HEK293 (cell line): ENCODE results near the gene PHKB.

Experiments
- CTCF ChIA-PET: fragments of 350-600 bp; formaldehyde crosslinking; extraction: SDS; loops from one replicate; lab custom pipeline; 2021; ENCODE audit warnings: antibody characterized with exemption; lab: Yijun Ruan, JAX
- POLR2A ChIA-PET: fragments of 300-600 bp; formaldehyde crosslinking; extraction: SDS; loops from one replicate; lab custom pipeline; 2020; ENCODE audit warnings: antibody characterized with exemption, inconsistent platforms; lab: Yijun Ruan, JAX
- H3K27ac ChIP-seq: fragments of 200-500 bp; sonication (Bioruptor generic); 2 replicates; pipeline ENCODE4 v1.5.1; 2014; ENCODE audit warnings: low read depth, low read length, control low read depth, inconsistent platforms; ENCODE audit errors: extremely low read depth
- H3K36me3 ChIP-seq, 2 experiments: fragments of 200-500 bp in 1 of 2; sonication (Bioruptor generic) in 1 of 2; 1 replicate in 1 of 2; 2 replicates in 1 of 2; pipeline ENCODE4 v1.5.1; 2014 to 2017; ENCODE audit warnings: inconsistent platforms in 2 of 2, low read length in 2 of 2; ENCODE audit not compliant: control insufficient read depth in 2 of 2, insufficient read depth in 1 of 2
- H3K4me1 ChIP-seq: fragments of 200-500 bp; sonication (Bioruptor generic); 2 replicates; pipeline ENCODE4 v1.5.1; 2014; ENCODE audit warnings: mild to moderate bottlenecking, low read length, inconsistent platforms; ENCODE audit not compliant: control insufficient read depth, insufficient read depth
- H3K4me3 ChIP-seq: 2 replicates; pipeline ENCODE4 v1.5.1; 2011; ENCODE audit warnings: low read depth, mild to moderate bottlenecking, control low read depth, low read length, moderate library complexity
- H3K9me3 ChIP-seq: fragments of 200-500 bp; sonication (Bioruptor generic); 2 replicates; pipeline ENCODE4 v1.5.1; 2014; ENCODE audit warnings: low read depth, low read length, inconsistent platforms; ENCODE audit not compliant: control insufficient read depth, insufficient read depth
- AEBP2 ChIP-seq: fragments of 450-650 bp; formaldehyde crosslinking; IDR thresholded peaks from 2 replicates; pipeline ENCODE4 v1.5.1; 2016; ENCODE audit warnings: missing biosample characterization, missing genetic modification characterization, borderline replicate concordance
- BCL11A ChIP-seq: fragments of 450-650 bp; formaldehyde crosslinking; IDR thresholded peaks from 2 replicates; pipeline ENCODE4 v1.5.1; 2016; ENCODE audit warnings: low read depth, missing biosample characterization, missing genetic modification characterization
- BCL11B ChIP-seq: fragments of 450-650 bp; formaldehyde crosslinking; IDR thresholded peaks from 2 replicates; pipeline ENCODE4 v1.5.1; 2016; ENCODE audit warnings: low read depth, missing biosample characterization, missing genetic modification characterization
- EGR2 ChIP-seq: fragments of 450-650 bp; formaldehyde crosslinking; IDR thresholded peaks from 2 replicates; pipeline ENCODE4 v1.5.1; 2016; ENCODE audit warnings: low read depth, missing biosample characterization, missing genetic modification characterization
- OVOL3 ChIP-seq: fragments of 450-650 bp; formaldehyde crosslinking; IDR thresholded peaks from 2 replicates; pipeline ENCODE4 v1.5.1; 2016; ENCODE audit warnings: missing biosample characterization, missing genetic modification characterization
- RBAK ChIP-seq: fragments of 450-650 bp; formaldehyde crosslinking; IDR thresholded peaks from 2 replicates; pipeline ENCODE4 v1.5.1; 2016; ENCODE audit warnings: missing biosample characterization, missing genetic modification characterization
- SALL2 ChIP-seq: fragments of 450-650 bp; formaldehyde crosslinking; IDR thresholded peaks from 2 replicates; pipeline ENCODE4 v1.5.0; 2017; ENCODE audit warnings: missing biosample characterization, mild to moderate bottlenecking, missing genetic modification characterization, borderline replicate concordance
- SP3 ChIP-seq: fragments of 450-650 bp; formaldehyde crosslinking; IDR thresholded peaks from 2 replicates; pipeline ENCODE4 v1.5.1; 2016; ENCODE audit warnings: missing biosample characterization, missing genetic modification characterization
- TCF7L2 ChIP-seq: IDR thresholded peaks from 2 replicates; pipeline ENCODE4 v1.6.1; 2011; ENCODE audit warnings: low read depth, mild to moderate bottlenecking, inconsistent platforms, low read length, moderate library complexity, borderline replicate concordance
- ZBTB10 ChIP-seq: fragments of 450-650 bp; formaldehyde crosslinking; IDR thresholded peaks from 2 replicates; pipeline ENCODE4 v1.5.1; 2016; ENCODE audit warnings: missing biosample characterization, missing genetic modification characterization
- ZBTB49 ChIP-seq: fragments of 450-650 bp; formaldehyde crosslinking; IDR thresholded peaks from 2 replicates; pipeline ENCODE4 v1.5.1; 2016; ENCODE audit warnings: missing biosample characterization, missing genetic modification characterization, low read depth
- ZFP37 ChIP-seq: fragments of 450-650 bp; formaldehyde crosslinking; IDR thresholded peaks from 2 replicates; pipeline ENCODE4 v1.5.1; 2016; ENCODE audit warnings: missing biosample characterization, missing genetic modification characterization
- ZNF121 ChIP-seq: fragments of 450-650 bp; formaldehyde crosslinking; IDR thresholded peaks from 2 replicates; pipeline ENCODE4 v1.5.1; 2016; ENCODE audit warnings: missing biosample characterization, missing genetic modification characterization
- ZNF16 ChIP-seq: fragments of 450-650 bp; formaldehyde crosslinking; IDR thresholded peaks from 2 replicates; pipeline ENCODE4 v1.5.1; 2016; ENCODE audit warnings: low read depth, missing biosample characterization, missing genetic modification characterization
- ZNF266 ChIP-seq: fragments of 450-650 bp; formaldehyde crosslinking; IDR thresholded peaks from 2 replicates; pipeline ENCODE4 v1.5.1; 2016; ENCODE audit warnings: missing biosample characterization, missing genetic modification characterization, low read depth
- ZNF311 ChIP-seq: fragments of 450-650 bp; formaldehyde crosslinking; IDR thresholded peaks from 2 replicates; pipeline ENCODE4 v1.5.1; 2017; ENCODE audit warnings: missing biosample characterization, missing genetic modification characterization, borderline replicate concordance
- ZNF350 ChIP-seq: fragments of 450-650 bp; formaldehyde crosslinking; IDR thresholded peaks from 2 replicates; pipeline ENCODE4 v1.5.0; 2017; ENCODE audit warnings: missing biosample characterization, mild to moderate bottlenecking, missing genetic modification characterization
- ZNF626 ChIP-seq: fragments of 450-650 bp; sonication (Bioruptor Pico); formaldehyde crosslinking; IDR thresholded peaks from 2 replicates; pipeline ENCODE4 v1.5.1; 2018; ENCODE audit warnings: missing biosample characterization, missing genetic modification characterization, inconsistent platforms
- ZNF707 ChIP-seq: fragments of 450-650 bp; formaldehyde crosslinking; IDR thresholded peaks from 2 replicates; pipeline ENCODE4 v1.5.1; 2016; ENCODE audit warnings: missing biosample characterization, missing genetic modification characterization
- ZNF747 ChIP-seq: fragments of 450-650 bp; formaldehyde crosslinking; IDR thresholded peaks from 2 replicates; pipeline ENCODE4 v1.5.1; 2016; ENCODE audit warnings: missing biosample characterization, missing genetic modification characterization
- ZNF830 ChIP-seq: fragments of 450-650 bp; IDR thresholded peaks from 2 replicates; pipeline ENCODE4 v1.5.0; 2018; ENCODE audit warnings: missing biosample characterization, missing genetic modification characterization, low read depth, mild to moderate bottlenecking, moderate library complexity
- ZSCAN4 ChIP-seq: fragments of 450-650 bp; formaldehyde crosslinking; IDR thresholded peaks from 2 replicates; pipeline ENCODE4 v1.5.1; 2017; ENCODE audit warnings: missing biosample characterization, missing genetic modification characterization

The PHKB gene

GRCh38 chr16:47631131-47631530 lies 170.0 kb downstream of the PHKB start:
- Histone ChIP-seq H3K4me1 (no peaks in the 10 kb centered on the region), H3K4me3 (no peak overlapping the region), H3K36me3 (no peaks in the 10 kb centered on the region), H3K27ac (no peak overlapping the region), H3K9me3 (no peaks in the 10 kb centered on the region)
- TF ChIP-seq ZNF16 (tag by site-specific recombination), result no peak
- ChIA-PET POLR2A (no interaction called here), CTCF (no interaction called here)

- H3K4me1 ChIP-seq, result no peaks in the 10 kb centered on the region
- no peaks in the 10 kb centered on the region for H3K9me3 ChIP-seq
- H3K27ac ChIP-seq, result no peak overlapping the region
- ChIA-PET POLR2A (no interaction called here), CTCF (no interaction called here)
- no peaks in the 10 kb centered on the region for H3K36me3 ChIP-seq
- H3K4me3 ChIP-seq, result no peak overlapping the region
- TF ChIP-seq ZNF830 (no peak), RBAK (no peak), ZSCAN4 (tag by site-specific recombination) (no peak), ZNF350 (tag by site-specific recombination) (no peak), BCL11B (tag by site-specific recombination) (no peak), ZNF707 (tag by site-specific recombination) (no peak), SP3 (tag by site-specific recombination) (no peak), ZNF311 (tag by site-specific recombination) (no peak), ZNF626 (no peak), ZNF747 (tag by site-specific recombination) (no peak), EGR2 (tag by site-specific recombination) (no peak), ZFP37 (tag by site-specific recombination) (no peak)
Measured at GRCh38 chr16:47634126-47634525, 173.0 kb downstream of the PHKB start.

GRCh38 chr16:47634727-47635126 lies 173.6 kb downstream of the PHKB start:
- H3K27ac ChIP-seq, result no peak overlapping the region
- no peaks in the 10 kb centered on the region for H3K4me1 ChIP-seq
- H3K36me3 ChIP-seq, result no peaks in the 10 kb centered on the region
- no peak overlapping the region for H3K4me3 ChIP-seq
- no peak for TF ChIP-seq ZBTB10 (tag by site-specific recombination)
- no peak for TF ChIP-seq AEBP2 (tag by site-specific recombination)
- TF ChIP-seq BCL11A (tag by site-specific recombination), result no peak
- no peak for TF ChIP-seq TCF7L2
- no peak for TF ChIP-seq ZNF266 (tag by site-specific recombination)
- no peak for TF ChIP-seq ZNF121
- no peak for TF ChIP-seq OVOL3 (tag by site-specific recombination)
- TF ChIP-seq ZBTB49, result no peak
- TF ChIP-seq SALL2 (tag by site-specific recombination), result no peak
- no peaks in the 10 kb centered on the region for H3K9me3 ChIP-seq
- ChIA-PET POLR2A (no interaction called here), CTCF (no interaction called here)
